Smooth muscle cell of bladder (primary cell): Measurements from ENCODE around the gene FBXL22. TPM values are rescaled to one million over a fixed set of nuclear protein-coding genes. Genes with fewer than 3 reads are reported as not detected.

Experiments
- total RNA-seq: library from RNA; depleted of rRNA; stranded (reverse); fragments of >200 nt; gene quantifications from 2 replicates; pipeline ENCODE4 v1.2.3, GENCODE V29; 2014

Gene FBXL22, protein sequence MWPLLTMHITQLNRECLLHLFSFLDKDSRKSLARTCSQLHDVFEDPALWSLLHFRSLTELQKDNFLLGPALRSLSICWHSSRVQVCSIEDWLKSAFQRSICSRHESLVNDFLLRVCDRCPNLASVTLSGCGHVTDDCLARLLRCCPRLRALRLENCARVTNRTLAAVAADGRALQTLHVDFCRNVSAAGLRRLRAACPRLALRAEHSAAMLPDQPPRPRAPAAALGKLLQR
- 0.57 and 1.4 TPM in 2 replicates for total RNA-seq

GRCh38 chr15:63597038-63597790 is at the start of gene FBXL22:
FBXL22 (plus strand) TSS chr15:63597387; CDS start chr15:63597393, 6 bp downstream.

Other genes with a start within 250 kb of the FBXL22 start
- gene CA12, start 215.5 kb upstream of the FBXL22 start, total RNA-seq = 42.1 and 108 TPM in 2 replicates
- 30.2 and 32.4 TPM in 2 replicates for gene USP3, start 92.8 kb upstream of the FBXL22 start, total RNA-seq
- gene HERC1, start 236.6 kb downstream of the FBXL22 start, total RNA-seq = 75.2 and 82.1 TPM in 2 replicates